GM18526 (cell line): ENCODE results near the gene APBB1.

Experiments used
- POLR2A ChIP-seq: IDR thresholded peaks from 3 replicates; pipeline ENCODE4 v1.6.1; 2011; ENCODE audit not compliant: insufficient read length; ENCODE audit errors: extremely low read depth

Gene APBB1

GRCh38 chr11:6353367-6353987, 65.4 kb downstream of the APBB1 start:
- no peak for TF ChIP-seq POLR2A

- TF ChIP-seq POLR2A: no peak
Measured at GRCh38 chr11:6351782-6352382, 67.0 kb downstream of the APBB1 start.

DNA sequence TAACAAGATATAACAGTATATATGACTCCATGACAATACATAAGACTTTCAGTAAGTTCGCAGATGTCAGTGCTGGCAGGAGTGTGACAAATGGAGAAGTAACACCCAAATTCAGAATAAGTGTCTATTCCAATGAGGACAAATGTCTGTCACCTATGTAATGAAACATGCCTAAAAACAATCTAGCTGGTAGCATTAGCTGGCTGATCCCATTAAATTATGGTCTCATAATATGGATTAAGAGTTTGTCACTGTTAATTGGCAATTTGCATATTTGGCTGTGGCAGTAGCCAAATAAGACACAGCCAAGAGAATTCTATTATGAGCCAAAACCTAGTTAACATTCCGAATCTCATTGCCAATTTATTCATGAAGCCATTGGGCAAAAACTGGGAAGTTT, 68.4 kb downstream of the APBB1 start:
- no peak for TF ChIP-seq POLR2A

GRCh38 chr11:6350043-6350442, 68.9 kb downstream of the APBB1 start:
- no peak for TF ChIP-seq POLR2A

DNA sequence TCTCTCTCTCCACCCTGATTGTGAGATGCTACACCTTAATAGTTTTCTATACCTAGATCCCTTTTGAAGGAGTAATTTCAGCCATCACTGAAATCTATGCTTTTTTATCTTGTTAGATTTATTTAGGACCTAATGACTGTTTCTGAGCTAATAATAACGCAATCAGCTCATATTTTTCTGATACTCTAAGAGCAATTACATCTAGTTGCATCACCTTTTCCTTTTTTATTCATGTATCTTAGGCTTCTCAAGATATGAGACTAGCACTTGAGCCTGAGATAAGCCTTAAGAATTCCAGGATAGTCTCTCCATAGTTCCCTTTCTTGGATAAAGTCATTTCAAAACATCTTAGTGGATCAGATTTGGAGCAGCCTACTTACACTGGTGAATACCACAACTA, 73.5 kb downstream of the APBB1 start:
- no peak for TF ChIP-seq POLR2A
